ENCODE results near the gene TRIO. TPM values are rescaled to one million over a fixed set of nuclear protein-coding genes. Genes with fewer than 3 reads are reported as not detected.
A peak's percentile ranks its signal among the peaks of the same experiment; 100 is the strongest.

Gene TRIO
- total RNA-seq, 1 donor: 410 TPM

GRCh38 chr5:14364096-14364495 is 221.0 kb downstream of the TRIO start:
- no peak for TF ChIP-seq CTCF (IDR thresholded peaks at IDR 0.05; ENCODE audit: insufficient read depth, low read depth, low read length)
- no peak overlapping the region for H3K4me3 ChIP-seq (ENCODE audit: low read depth, low read length)
- no peak for DNase-seq (ENCODE audit: low read depth)

GRCh38 chr5:14364576-14365472 is 221.7 kb downstream of the TRIO start:
- H3K4me3 ChIP-seq (ENCODE audit: low read depth, low read length): no peak overlapping the region
- no peak for DNase-seq (ENCODE audit: low read depth)
- TF ChIP-seq CTCF (IDR thresholded peaks at IDR 0.05; ENCODE audit: insufficient read depth, low read depth, low read length): peak; percentile 53

GRCh38 chr5:14365831-14366430 is 222.8 kb downstream of the TRIO start:
- no peak overlapping the region for H3K4me3 ChIP-seq (ENCODE audit: low read depth, low read length)
- no peak for DNase-seq (ENCODE audit: low read depth)
- no peak for TF ChIP-seq CTCF (IDR thresholded peaks at IDR 0.05; ENCODE audit: insufficient read depth, low read depth, low read length)

- H3K4me3 ChIP-seq (ENCODE audit: low read depth, low read length): no peak overlapping the region
- no peak for TF ChIP-seq CTCF (IDR thresholded peaks at IDR 0.05; ENCODE audit: insufficient read depth, low read depth, low read length)
- DNase-seq (ENCODE audit: low read depth): no peak
Observed at GRCh38 chr5:14366763-14367162, 223.6 kb downstream of the TRIO start.

GRCh38 chr5:14367364-14367763 is 224.2 kb downstream of the TRIO start:
- H3K4me3 ChIP-seq (ENCODE audit: low read depth, low read length): no peak overlapping the region
- no peak for DNase-seq (ENCODE audit: low read depth)
- no peak for TF ChIP-seq CTCF (IDR thresholded peaks at IDR 0.05; ENCODE audit: insufficient read depth, low read depth, low read length)

- no peak for TF ChIP-seq CTCF (IDR thresholded peaks at IDR 0.05; ENCODE audit: insufficient read depth, low read depth, low read length)
- no peak for DNase-seq (ENCODE audit: low read depth)
- H3K4me3 ChIP-seq (ENCODE audit: low read depth, low read length): no peak overlapping the region
Observed at GRCh38 chr5:14369780-14370179, 226.6 kb downstream of the TRIO start.
